HEK293 (cell line): ENCODE data around the gene PEX11G.

Source experiments
- CTCF ChIA-PET: fragments of 350-600 bp; formaldehyde crosslinking; extraction: SDS; loops from one replicate; lab custom pipeline; 2021; ENCODE audit warnings: antibody characterized with exemption; lab: Yijun Ruan, JAX
- POLR2A ChIA-PET: fragments of 300-600 bp; formaldehyde crosslinking; extraction: SDS; loops from one replicate; lab custom pipeline; 2020; ENCODE audit warnings: antibody characterized with exemption, inconsistent platforms; lab: Yijun Ruan, JAX
- H3K27ac ChIP-seq: fragments of 200-500 bp; sonication (Bioruptor generic); 2 replicates; pipeline ENCODE4 v1.5.1; 2014; ENCODE audit warnings: low read depth, low read length, control low read depth, inconsistent platforms; ENCODE audit errors: extremely low read depth
- H3K36me3 ChIP-seq, 2 experiments: fragments of 200-500 bp in 1 of 2; sonication (Bioruptor generic) in 1 of 2; 1 replicate in 1 of 2; 2 replicates in 1 of 2; pipeline ENCODE4 v1.5.1; 2014 to 2017; ENCODE audit warnings: inconsistent platforms in 2 of 2, low read length in 2 of 2; ENCODE audit not compliant: control insufficient read depth in 2 of 2, insufficient read depth in 1 of 2
- H3K4me1 ChIP-seq: fragments of 200-500 bp; sonication (Bioruptor generic); 2 replicates; pipeline ENCODE4 v1.5.1; 2014; ENCODE audit warnings: mild to moderate bottlenecking, low read length, inconsistent platforms; ENCODE audit not compliant: control insufficient read depth, insufficient read depth
- H3K4me3 ChIP-seq: 2 replicates; pipeline ENCODE4 v1.5.1; 2011; ENCODE audit warnings: low read depth, mild to moderate bottlenecking, control low read depth, low read length, moderate library complexity
- H3K9me3 ChIP-seq: fragments of 200-500 bp; sonication (Bioruptor generic); 2 replicates; pipeline ENCODE4 v1.5.1; 2014; ENCODE audit warnings: low read depth, low read length, inconsistent platforms; ENCODE audit not compliant: control insufficient read depth, insufficient read depth
- BCL6B ChIP-seq: fragments of 450-650 bp; formaldehyde crosslinking; IDR thresholded peaks from 2 replicates; pipeline ENCODE4 v1.5.1; 2017; ENCODE audit warnings: missing biosample characterization, missing genetic modification characterization
- EGR2 ChIP-seq: fragments of 450-650 bp; formaldehyde crosslinking; IDR thresholded peaks from 2 replicates; pipeline ENCODE4 v1.5.1; 2016; ENCODE audit warnings: low read depth, missing biosample characterization, missing genetic modification characterization
- FEZF1 ChIP-seq: fragments of 450-650 bp; formaldehyde crosslinking; IDR thresholded peaks from 2 replicates; pipeline ENCODE4 v1.5.1; 2016; ENCODE audit warnings: missing biosample characterization, missing genetic modification characterization
- RBAK ChIP-seq: fragments of 450-650 bp; formaldehyde crosslinking; IDR thresholded peaks from 2 replicates; pipeline ENCODE4 v1.5.1; 2016; ENCODE audit warnings: missing biosample characterization, missing genetic modification characterization
- SCRT2 ChIP-seq: fragments of 450-650 bp; formaldehyde crosslinking; IDR thresholded peaks from 2 replicates; pipeline ENCODE4 v1.5.1; 2016; ENCODE audit warnings: missing biosample characterization, missing genetic modification characterization
- TCF7L2 ChIP-seq: IDR thresholded peaks from 2 replicates; pipeline ENCODE4 v1.6.1; 2011; ENCODE audit warnings: low read depth, mild to moderate bottlenecking, inconsistent platforms, low read length, moderate library complexity, borderline replicate concordance
- TSHZ1 ChIP-seq: fragments of 450-650 bp; formaldehyde crosslinking; IDR thresholded peaks from 2 replicates; pipeline ENCODE4 v1.5.1; 2016; ENCODE audit warnings: missing biosample characterization, missing genetic modification characterization, borderline replicate concordance
- ZBTB11 ChIP-seq: fragments of 450-650 bp; formaldehyde crosslinking; conservative IDR thresholded peaks from 2 replicates; pipeline ENCODE4 v1.5.1; 2016; ENCODE audit warnings: low read depth, missing biosample characterization, missing genetic modification characterization
- ZNF157 ChIP-seq: fragments of 450-650 bp; formaldehyde crosslinking; IDR thresholded peaks from 2 replicates; pipeline ENCODE4 v1.5.1; 2016; ENCODE audit warnings: missing biosample characterization, missing genetic modification characterization
- ZNF2 ChIP-seq: fragments of 450-650 bp; formaldehyde crosslinking; IDR thresholded peaks from 2 replicates; pipeline ENCODE4 v1.5.1; 2016; ENCODE audit warnings: missing biosample characterization, missing genetic modification characterization
- ZNF221 ChIP-seq: fragments of 450-650 bp; formaldehyde crosslinking; IDR thresholded peaks from 2 replicates; pipeline ENCODE4 v1.5.1; 2017; ENCODE audit warnings: missing biosample characterization, missing genetic modification characterization, borderline replicate concordance
- ZNF24 ChIP-seq: fragments of 450-650 bp; formaldehyde crosslinking; IDR thresholded peaks from 2 replicates; pipeline ENCODE4 v1.5.1; 2016; ENCODE audit warnings: missing biosample characterization, missing genetic modification characterization
- ZNF311 ChIP-seq: fragments of 450-650 bp; formaldehyde crosslinking; IDR thresholded peaks from 2 replicates; pipeline ENCODE4 v1.5.1; 2017; ENCODE audit warnings: missing biosample characterization, missing genetic modification characterization, borderline replicate concordance
- ZNF324 ChIP-seq: fragments of 450-650 bp; formaldehyde crosslinking; IDR thresholded peaks from 2 replicates; pipeline ENCODE4 v1.5.1; 2016; ENCODE audit warnings: missing biosample characterization, missing genetic modification characterization
- ZNF398 ChIP-seq: fragments of 450-650 bp; formaldehyde crosslinking; IDR thresholded peaks from 2 replicates; pipeline ENCODE4 v1.5.1; 2017; ENCODE audit warnings: missing biosample characterization, missing genetic modification characterization
- ZNF548 ChIP-seq: fragments of 450-650 bp; formaldehyde crosslinking; IDR thresholded peaks from 2 replicates; pipeline ENCODE4 v1.5.1; 2016; ENCODE audit warnings: missing biosample characterization, missing genetic modification characterization
- ZNF621 ChIP-seq: fragments of 450-650 bp; formaldehyde crosslinking; IDR thresholded peaks from 2 replicates; pipeline ENCODE4 v1.5.1; 2017; ENCODE audit warnings: missing biosample characterization, missing genetic modification characterization
- ZNF626 ChIP-seq: fragments of 450-650 bp; sonication (Bioruptor Pico); formaldehyde crosslinking; IDR thresholded peaks from 2 replicates; pipeline ENCODE4 v1.5.1; 2018; ENCODE audit warnings: missing biosample characterization, missing genetic modification characterization, inconsistent platforms
- ZNF658 ChIP-seq: fragments of 450-650 bp; formaldehyde crosslinking; IDR thresholded peaks from 2 replicates; pipeline ENCODE4; 2016; ENCODE audit warnings: missing biosample characterization, missing genetic modification characterization
- ZNF707 ChIP-seq: fragments of 450-650 bp; formaldehyde crosslinking; IDR thresholded peaks from 2 replicates; pipeline ENCODE4 v1.5.1; 2016; ENCODE audit warnings: missing biosample characterization, missing genetic modification characterization
- ZNF768 ChIP-seq: fragments of 450-650 bp; formaldehyde crosslinking; IDR thresholded peaks from 2 replicates; pipeline ENCODE4 v1.5.1; 2018; ENCODE audit warnings: missing biosample characterization, mild to moderate bottlenecking, missing genetic modification characterization
- ZSCAN30 ChIP-seq: fragments of 450-650 bp; IDR thresholded peaks from 2 replicates; pipeline ENCODE4 v1.5.1; 2018; ENCODE audit warnings: missing biosample characterization, mild to moderate bottlenecking, missing genetic modification characterization, moderate library complexity

Gene PEX11G

GRCh38 chr19:7528522-7529245, 39.8 kb upstream of the PEX11G start:
- POLR2A ChIA-PET: no interaction called here
- Histone ChIP-seq H3K36me3 (peaks cover 0 to 43% of the 10 kb centered on the region in 2 experiments; a peak in 2 of 3 replicates), H3K27ac (no peak overlapping the region), H3K4me3 (no peak overlapping the region), H3K9me3 (no peaks in the 10 kb centered on the region), H3K4me1 (no peaks in the 10 kb centered on the region)
- CTCF ChIA-PET: no interaction called here
- TF ChIP-seq ZSCAN30 (tag by site-specific recombination) (no peak), EGR2 (tag by site-specific recombination) (no peak), RBAK (tag by site-specific recombination) (no peak), ZNF324 (no peak), ZNF548 (tag by site-specific recombination) (no peak), ZBTB11 (tag by site-specific recombination) (no peak), ZNF157 (no peak), ZNF707 (tag by site-specific recombination) (no peak), ZNF626 (no peak), ZNF221 (tag by site-specific recombination) (no peak), ZNF768 (no peak), TSHZ1 (tag by site-specific recombination) (no peak)

GRCh38 chr19:7528192-7528519, 39.3 kb upstream of the PEX11G start:
- Histone ChIP-seq H3K4me1 (0 out of 2 replicates have a peak, but pooled peaks cover under 1% of the 10 kb centered on the region), H3K4me3 (no peak overlapping the region), H3K9me3 (no peaks in the 10 kb centered on the region), H3K36me3 (peaks cover 0 to 43% of the 10 kb centered on the region in 2 experiments; a peak in 2 of 3 replicates), H3K27ac (no peak overlapping the region)
- CTCF ChIA-PET: no interaction called here
- TF ChIP-seq ZNF398 (no peak), ZNF2 (tag by site-specific recombination) (no peak), FEZF1 (tag by site-specific recombination) (no peak), ZNF621 (tag by site-specific recombination) (no peak), ZNF658 (tag by site-specific recombination) (no peak), TCF7L2 (no peak), SCRT2 (tag by site-specific recombination) (no peak), ZNF24 (no peak), ZNF311 (tag by site-specific recombination) (no peak), BCL6B (tag by site-specific recombination) (no peak)
- POLR2A ChIA-PET: no interaction called here
